ENCODE data around the gene ODAPH.

ODAPH gene

GRCh38 chr4:75605928-75606327 lies 50.1 kb downstream of the ODAPH start:
- H2AFZ ChIP-seq (ENCODE audit: low read depth, low read length), result no peak overlapping the region
- no peaks in the 10 kb centered on the region for H4K20me1 ChIP-seq (ENCODE audit: insufficient read depth, low read length)
- H3K27ac ChIP-seq (ENCODE audit: low read length), result no peak overlapping the region
- H3K79me2 ChIP-seq (ENCODE audit: insufficient read depth, low read length), result no peaks in the 10 kb centered on the region
- no peak for DNase-seq
- TF ChIP-seq EZH2 (IDR thresholded peaks at IDR 0.05; ENCODE audit: borderline replicate concordance, low read depth, low read length, severe bottlenecking), result no peak
- TF ChIP-seq CTCF (IDR thresholded peaks at IDR 0.05; ENCODE audit: borderline replicate concordance, extremely low read depth, low read length, poor library complexity, severe bottlenecking), result no peak
- no peak overlapping the region for H3K4me3 ChIP-seq (ENCODE audit: low read depth in 1 of 2, low read length in 2 of 2)
- H3K9ac ChIP-seq (ENCODE audit: low read depth, low read length), result no peak overlapping the region
- H3K27me3 ChIP-seq (ENCODE audit: insufficient read depth, low read length, poor library complexity), result no peaks in the 10 kb centered on the region
- H3K9me3 ChIP-seq (ENCODE audit: insufficient read depth, low read length, severe bottlenecking), result no peaks in the 10 kb centered on the region
- H3K4me1 ChIP-seq (ENCODE audit: insufficient read depth, low read length), result no peaks in the 10 kb centered on the region
- ATAC-seq (ENCODE audit: insufficient read depth, low read depth), result no peak
- H3K36me3 ChIP-seq (ENCODE audit: insufficient read depth, low read length), result no peaks in the 10 kb centered on the region
- H3K4me2 ChIP-seq (ENCODE audit: insufficient read depth, low read length), result no peak overlapping the region

- no peak overlapping the region for H2AFZ ChIP-seq (ENCODE audit: low read depth, low read length)
- H3K4me3 ChIP-seq (ENCODE audit: low read depth in 1 of 2, low read length in 2 of 2), result no peak overlapping the region
- H3K9me3 ChIP-seq (ENCODE audit: insufficient read depth, low read length, severe bottlenecking), result no peaks in the 10 kb centered on the region
- no peaks in the 10 kb centered on the region for H3K36me3 ChIP-seq (ENCODE audit: insufficient read depth, low read length)
- DNase-seq (no peak), ATAC-seq (ENCODE audit: insufficient read depth, low read depth) (no peak)
- no peaks in the 10 kb centered on the region for H4K20me1 ChIP-seq (ENCODE audit: insufficient read depth, low read length)
- no peak overlapping the region for H3K9ac ChIP-seq (ENCODE audit: low read depth, low read length)
- H3K79me2 ChIP-seq (ENCODE audit: insufficient read depth, low read length), result no peaks in the 10 kb centered on the region
- no peak for TF ChIP-seq EZH2 (IDR thresholded peaks at IDR 0.05; ENCODE audit: borderline replicate concordance, low read depth, low read length, severe bottlenecking)
- TF ChIP-seq CTCF (IDR thresholded peaks at IDR 0.05; ENCODE audit: borderline replicate concordance, extremely low read depth, low read length, poor library complexity, severe bottlenecking), result no peak
- no peak overlapping the region for H3K27ac ChIP-seq (ENCODE audit: low read length)
- no peaks in the 10 kb centered on the region for H3K27me3 ChIP-seq (ENCODE audit: insufficient read depth, low read length, poor library complexity)
- H3K4me1 ChIP-seq (ENCODE audit: insufficient read depth, low read length), result no peaks in the 10 kb centered on the region
- no peak overlapping the region for H3K4me2 ChIP-seq (ENCODE audit: insufficient read depth, low read length)
Measured at GRCh38 chr4:75612306-75612705, 56.4 kb downstream of the ODAPH start.

Measured in DND-41 (cell line).